ENCODE results near the gene CGNL1.

Gene CGNL1

DNA sequence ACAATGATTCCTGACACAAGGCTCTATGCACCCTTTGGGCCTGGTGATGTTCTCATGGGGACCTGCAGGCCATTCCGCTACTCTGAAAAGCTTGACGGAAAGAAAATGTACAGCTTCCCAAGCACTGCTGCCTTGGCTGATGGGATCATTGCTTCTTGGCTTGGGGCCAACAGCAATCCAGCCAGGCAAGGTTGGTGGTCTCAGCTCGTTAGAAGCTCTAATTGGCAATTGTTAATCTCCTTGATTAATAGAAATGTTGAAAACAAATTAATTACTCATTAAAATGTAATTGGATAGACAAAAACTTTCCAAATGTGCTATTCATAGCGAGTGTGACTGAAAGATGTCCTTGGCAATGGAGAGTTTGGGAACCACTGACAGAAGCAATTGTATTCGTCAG lies 199.1 kb downstream of the CGNL1 start:
- no peak for DNase-seq (ENCODE audit: low spot score)

DNA sequence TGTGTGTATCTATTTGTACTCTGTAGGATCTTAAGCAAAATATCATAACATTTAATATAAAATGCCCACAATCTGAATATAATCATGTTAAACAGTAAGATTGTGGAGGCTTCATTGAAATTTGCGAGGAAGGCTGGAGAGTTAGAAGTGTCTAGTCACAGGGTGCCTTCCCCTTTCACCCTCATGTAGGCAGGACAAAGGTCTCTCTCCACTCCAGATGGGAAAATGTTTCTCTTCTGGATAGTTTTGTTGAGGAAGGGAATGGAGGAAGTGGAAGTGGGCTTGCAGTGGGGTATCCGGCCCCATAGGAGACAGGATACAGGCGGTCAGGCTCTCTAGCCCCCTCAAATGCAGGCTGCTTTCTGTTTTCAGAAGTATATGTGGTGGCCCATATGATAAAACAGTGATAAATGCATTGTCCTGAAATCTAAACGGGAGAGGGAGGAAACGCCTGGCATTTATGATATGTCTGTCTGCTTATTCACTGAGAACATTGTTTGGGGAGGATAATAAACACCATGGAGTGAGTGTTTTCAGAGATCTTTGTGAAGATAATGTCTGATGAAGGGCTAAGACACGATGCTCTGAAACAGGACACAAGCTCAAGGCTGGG lies 202.1 kb downstream of the CGNL1 start:
- DNase-seq (ENCODE audit: low spot score): no peak

DNA sequence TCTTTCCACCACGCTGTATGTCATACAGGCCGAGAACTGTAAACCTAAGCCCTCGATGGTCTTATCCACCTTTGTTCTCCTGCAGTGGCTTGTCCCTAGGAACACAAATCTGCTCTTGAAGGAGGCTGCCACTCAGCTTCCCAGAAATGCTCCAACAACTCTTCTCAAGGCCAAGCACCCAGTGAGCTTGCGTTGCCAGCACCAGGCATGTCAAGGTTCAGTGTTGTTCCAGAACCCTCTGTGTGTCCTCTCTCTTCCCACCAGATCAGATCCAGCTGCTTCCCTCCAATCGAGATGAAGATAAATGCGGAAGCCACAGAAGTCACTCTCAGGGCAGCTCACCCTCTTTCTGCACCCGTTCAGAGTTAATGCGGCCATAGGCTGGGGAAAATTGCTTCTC lies 204.1 kb downstream of the CGNL1 start:
- no peak for DNase-seq (ENCODE audit: low spot score)

DNA sequence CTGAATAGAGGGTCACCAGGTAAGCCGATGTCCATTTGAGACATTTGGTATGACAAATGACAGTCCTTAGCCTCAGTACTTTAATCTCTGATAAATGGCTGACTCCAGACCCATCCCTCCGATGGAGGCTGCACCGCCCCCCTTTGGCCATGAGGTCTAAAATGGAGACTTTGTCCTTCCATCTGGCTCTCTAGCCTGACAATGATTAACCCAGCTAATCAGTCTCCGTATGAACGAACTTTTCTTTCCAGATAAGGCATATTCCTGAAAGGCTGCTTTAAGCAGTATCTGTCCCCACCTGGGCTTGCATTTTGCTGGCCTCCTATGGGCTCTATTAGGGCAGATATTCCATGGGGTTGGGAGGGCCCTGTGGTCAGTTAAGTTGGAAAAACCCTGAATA lies 204.6 kb downstream of the CGNL1 start:
- DNase-seq (ENCODE audit: low spot score): no peak

DNA sequence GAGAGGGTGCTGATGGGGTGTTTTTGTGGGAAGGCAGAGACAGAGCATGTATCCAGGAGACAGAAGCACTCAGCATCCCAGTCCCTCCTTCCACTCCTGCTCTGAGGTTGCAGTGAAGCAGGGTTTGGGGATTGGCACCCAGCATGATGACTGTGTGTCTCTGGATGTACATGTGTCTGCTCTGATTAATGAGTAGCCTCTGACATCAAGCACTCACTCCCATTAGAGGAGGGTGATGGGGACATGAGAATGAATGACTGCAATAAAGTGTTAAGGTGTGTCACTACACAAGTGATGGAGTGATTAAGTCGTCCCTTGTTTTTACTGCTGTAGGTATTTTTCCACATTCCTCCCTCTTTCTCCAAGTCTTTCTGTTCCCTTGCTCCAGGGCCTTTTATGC lies 205.8 kb downstream of the CGNL1 start:
- no peak for DNase-seq (ENCODE audit: low spot score)

DNA sequence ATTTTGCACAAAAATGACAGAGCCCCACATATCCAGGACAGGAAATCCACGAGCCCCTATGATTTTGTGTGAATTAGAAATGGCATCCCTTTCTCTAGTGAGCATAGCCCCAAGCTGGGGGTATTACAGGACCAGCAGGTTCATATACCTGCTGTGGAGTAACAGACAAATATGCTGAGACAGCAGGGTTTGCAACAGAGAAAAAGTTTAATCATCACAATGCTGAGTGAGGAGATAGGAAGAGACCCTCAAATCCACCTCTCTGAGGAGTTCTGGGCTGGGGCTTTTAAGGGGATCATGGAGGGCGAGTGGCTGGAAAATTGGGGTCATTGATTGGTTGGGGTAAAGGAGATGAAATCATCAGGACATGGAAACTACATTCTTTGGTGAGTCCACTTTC lies 207.0 kb downstream of the CGNL1 start:
- DNase-seq (ENCODE audit: low spot score): no peak

DNA sequence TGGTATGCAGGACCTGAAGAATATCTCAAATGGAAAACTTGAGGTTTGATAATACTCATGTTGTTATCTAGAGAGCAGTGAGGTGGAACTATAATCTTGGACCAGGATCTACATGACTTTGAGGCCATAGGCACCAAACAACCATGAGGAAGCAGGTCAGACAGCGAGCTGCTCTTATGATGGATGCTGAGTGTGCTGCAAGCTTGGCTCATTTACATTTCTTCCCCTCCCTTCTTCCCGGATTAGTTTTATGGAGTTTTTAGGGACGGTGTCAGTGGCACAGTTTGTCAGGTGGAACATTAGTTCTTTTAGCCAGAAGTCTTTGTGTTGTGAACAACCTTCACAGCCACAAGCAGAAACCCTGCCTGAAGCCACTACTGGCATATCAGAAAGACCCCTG lies 207.4 kb downstream of the CGNL1 start:
- no peak for DNase-seq (ENCODE audit: low spot score)

DNA sequence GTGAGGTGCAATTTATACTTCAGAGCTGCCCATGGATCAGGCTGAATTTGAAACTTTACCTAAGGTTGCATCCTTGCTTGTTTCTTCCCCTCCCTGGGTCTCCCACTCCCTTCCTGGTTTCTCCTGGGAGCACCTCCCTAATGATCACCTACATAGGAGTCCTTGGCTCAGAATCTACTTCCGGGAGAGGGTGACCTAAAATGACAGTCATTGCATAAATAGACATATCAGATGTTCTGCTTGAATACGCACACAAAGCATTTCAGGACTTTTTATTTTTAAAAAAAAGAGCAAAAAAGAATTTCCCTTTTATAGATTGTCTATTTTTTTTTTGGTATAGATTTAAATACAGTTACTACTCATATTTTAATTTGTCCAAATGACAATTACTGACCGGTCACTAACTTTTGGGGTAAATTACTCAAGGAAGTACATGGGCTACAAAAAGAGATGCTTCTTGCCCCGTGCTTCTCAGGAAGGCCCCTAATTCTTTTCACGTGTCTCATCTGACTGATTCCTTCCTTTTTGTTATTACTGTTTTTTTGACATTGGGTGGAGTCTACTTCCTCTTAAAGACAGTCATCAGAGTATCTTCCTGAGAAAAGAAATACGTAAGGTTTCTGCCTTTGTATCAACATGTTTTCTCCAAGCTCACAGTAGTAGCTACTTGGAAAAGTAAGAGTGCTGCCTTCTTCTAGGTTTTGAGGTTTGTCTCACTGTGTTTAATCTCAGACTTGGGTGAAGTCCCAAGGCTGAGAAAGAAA lies 210.5 kb downstream of the CGNL1 start:
- DNase-seq (ENCODE audit: low spot score): no peak

DNA sequence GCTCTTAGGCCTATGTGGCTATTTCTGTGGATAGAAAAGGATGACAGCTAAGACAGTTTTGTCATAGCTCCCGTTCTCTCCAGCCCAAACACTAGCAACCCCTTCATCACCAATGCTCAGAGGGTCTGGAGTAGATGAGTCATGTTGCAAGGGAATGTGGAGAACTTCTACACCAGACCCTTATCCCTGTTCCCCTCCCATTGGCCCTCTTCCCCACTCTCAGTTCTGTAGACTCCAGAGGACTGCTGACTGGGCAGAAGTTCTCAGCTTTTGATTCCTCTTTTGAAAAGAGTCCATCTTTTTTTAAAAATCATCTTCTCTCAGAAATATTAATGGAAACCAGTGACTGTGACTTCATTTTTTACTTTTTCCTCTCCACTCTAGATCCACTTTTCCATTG lies 213.0 kb downstream of the CGNL1 start:
- DNase-seq (ENCODE audit: low spot score): no peak

DNA sequence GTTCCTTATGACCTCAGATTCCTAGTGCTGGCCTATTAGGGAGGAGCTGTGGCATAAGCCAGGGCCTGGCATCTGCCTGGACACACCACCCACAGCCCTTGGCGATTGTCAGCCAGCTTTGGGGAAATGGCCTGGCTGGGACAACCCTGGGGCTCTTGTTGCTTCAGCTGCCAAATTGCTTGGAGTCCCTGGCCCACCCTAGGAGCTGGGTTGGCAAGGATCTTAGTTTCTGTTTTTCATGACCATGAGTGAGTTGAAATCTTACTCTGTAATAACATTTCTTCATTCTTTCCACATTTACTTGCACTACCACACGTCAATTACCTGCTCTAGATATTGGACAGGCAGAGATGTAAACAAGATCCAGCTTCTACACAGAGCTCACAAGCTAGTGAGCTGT lies 213.4 kb downstream of the CGNL1 start:
- DNase-seq (ENCODE audit: low spot score): no peak

DNA sequence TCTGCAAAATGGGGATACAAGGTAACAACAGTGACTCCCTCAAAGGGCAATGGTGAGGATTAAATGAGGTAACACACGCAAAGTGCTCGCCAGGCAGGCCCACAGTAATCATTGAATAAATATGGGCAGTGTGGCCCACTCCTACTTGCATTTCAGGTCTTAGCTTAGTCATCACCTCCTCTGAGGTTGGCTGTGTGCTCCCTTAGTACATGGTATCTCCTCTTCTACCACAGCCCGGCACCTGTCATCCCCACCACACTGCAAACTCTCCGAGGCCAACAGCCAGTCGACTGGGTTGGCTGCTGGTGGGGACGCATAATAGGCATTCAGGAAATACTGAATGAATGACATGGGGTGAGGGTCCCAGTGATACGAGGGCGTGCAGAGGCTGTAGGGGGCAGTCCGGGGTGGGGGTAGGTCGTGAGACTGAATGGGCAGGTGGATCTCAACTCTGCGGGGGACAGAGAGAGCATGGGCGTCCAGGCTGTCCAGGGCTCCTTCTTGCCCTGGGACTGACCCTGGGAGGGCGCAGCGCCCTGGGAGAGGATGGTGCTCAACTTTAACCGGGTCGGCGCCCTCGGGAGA lies 215.0 kb downstream of the CGNL1 start:
- no peak for DNase-seq (ENCODE audit: low spot score)

DNA sequence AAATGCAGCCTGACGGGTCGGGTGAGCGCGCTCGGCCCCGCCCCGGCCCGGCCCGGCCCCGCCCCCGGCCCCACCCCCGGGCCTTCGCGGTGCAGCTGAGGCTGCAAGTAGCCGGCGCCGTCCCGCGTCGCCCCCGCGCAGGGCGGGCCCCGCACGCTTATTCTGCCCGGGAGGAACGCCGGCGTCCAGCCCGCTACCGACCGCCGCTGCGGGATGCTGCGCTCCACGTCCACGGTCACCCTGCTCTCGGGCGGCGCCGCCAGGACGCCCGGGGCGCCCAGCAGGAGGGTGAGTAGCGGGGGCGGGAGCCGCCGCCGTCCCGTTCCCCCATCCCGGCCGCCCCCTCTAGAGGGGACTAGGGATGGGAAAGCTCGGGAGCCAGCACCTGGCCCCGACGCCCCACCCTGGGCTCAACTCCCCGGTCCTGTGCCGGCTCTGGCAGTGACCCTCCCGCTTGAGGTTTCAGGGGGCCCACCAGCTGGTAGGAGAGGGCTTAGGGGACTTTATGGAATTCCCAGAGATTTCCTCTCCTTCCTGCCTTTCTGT lies 215.6 kb downstream of the CGNL1 start, which contains the start of gene MYZAP:
Gene MYZAP, plus strand, starts transcription at position 83 of the 546 bp plus-strand sequence. Its CDS starts 131 bp downstream, at position 214.
- peak; percentile 3 for DNase-seq (ENCODE audit: low spot score)

DNA sequence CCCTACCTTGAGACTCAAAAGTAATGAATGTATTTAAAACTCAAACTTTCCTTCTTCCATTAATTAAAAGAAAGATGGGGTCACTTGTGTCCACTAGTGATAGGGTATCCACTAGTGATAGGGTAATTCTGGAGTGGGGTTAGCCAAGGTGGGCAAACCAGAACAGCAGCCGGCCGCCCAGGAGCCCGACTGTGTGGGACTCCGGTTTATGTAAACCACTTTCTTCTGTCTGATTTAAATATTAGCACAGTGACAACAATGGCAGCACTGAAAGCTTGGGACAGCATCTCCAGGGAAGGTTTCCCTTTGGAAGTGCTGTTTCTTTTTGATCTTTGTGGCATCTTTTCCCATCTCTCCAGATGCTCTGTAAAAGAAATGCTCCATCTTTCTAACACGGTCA lies 216.1 kb downstream of the CGNL1 start:
- no peak for DNase-seq (ENCODE audit: low spot score)

DNA sequence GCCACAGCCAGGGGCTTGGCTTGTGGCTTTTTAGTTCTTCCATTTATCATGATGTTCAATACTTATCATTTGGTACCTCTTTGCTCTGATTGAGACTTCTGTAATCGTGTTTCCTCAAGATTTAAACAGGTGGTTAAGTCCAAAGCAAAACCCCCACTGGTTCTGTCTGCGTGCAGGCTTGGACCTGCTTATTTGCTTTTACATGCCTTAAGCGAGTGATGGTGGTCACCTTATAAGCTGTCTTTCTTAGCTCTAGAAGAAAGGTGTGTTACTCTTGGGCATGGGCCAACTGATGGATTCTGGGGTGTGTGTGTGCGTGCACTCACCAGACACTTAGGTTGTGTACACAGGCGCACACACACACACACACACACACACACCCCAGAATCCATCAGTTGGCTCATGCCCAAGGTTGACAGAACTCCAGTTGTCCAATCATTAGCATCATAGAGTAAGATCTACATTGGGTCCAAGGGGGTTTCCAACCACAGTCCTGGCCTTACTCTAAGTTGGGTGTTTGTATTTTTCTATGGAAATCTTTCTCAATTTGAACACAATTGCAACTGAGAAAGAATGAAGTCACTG lies 216.6 kb downstream of the CGNL1 start:
- no peak for DNase-seq (ENCODE audit: low spot score)

DNA sequence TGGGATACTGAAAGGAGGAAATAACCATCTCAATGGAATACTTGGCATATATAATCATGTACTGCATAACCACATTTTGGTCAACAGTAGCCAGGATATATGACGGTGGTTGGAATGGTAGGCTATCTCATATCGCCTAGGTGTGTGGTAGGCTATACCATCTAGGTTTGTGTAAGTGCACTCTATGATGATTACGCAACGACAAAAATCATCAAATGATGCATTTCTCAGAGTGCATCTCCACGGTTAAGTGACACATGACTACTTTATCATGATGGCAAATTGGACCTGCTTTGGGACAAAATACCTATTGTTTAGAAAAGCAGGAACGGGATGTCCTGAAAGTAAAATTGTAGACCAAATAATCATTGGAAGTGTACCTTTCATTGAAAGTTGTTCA lies 218.2 kb downstream of the CGNL1 start:
- no peak for DNase-seq (ENCODE audit: low spot score)

DNA sequence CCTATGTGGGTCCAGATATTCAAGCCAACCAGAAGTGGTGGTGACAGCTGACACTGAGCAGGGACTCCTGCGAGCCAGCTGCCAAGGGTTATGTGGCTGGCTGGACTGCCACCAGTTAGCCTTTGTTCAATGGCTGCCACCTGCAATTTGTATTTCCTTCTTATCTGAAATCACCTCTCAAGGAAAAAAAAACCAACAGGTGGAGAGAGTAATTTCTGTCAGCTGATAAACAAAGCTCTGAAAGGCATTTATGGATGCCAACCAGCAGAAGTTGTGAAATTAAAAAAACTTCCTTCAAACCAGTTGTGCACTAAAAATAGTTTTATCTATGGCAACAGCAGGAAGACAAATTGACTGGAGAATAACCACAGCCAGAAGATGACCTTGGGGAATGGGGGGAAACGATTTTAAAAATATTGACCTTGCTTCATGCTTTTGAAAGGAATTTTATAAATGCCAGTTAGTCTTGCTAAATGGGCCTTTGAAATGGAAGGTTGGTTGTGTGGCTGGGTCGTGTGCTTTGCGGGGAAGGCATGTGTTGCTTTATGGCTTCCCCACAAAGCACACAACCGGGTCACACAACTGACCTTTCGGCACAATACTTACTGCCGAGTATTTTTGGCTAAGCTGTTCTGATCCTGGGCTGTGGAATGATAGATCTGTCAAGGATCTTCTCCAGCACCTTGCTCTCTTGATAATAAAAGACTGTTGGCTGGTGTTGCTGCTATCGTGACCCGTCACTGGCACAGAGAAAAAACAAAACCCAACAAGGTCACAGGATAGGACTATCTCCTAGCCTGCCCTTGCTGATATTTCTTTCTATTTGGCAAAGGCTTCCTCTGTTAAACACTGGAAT lies 218.9 kb downstream of the CGNL1 start:
- no peak for DNase-seq (ENCODE audit: low spot score)

DNA sequence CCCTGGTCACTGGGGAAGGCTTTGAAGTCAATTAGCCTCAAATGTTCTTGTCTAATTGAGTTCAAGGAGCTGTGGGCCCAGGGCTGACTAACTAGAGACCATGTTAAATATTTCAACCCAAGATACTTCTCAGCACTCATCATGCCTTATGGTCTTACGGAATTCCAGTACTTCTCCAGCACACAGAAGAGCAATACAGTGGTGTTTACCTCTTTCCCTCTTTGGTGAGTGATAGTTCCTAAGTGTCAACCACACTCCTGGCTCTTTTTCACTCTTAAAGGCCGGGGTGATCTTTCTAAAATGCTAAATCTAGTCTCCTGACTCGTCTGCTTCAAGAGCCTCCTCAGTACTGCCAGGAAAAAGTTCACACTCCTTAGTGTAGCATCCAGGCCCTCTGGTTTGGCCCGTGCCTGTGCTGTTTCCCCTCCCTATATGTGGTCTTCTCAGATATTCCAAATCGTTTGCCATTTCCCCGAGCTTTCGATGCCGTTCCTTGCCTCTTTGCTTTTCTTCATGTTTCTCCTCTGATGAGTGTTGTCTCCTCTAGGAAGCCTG lies 220.1 kb downstream of the CGNL1 start:
- DNase-seq (ENCODE audit: low spot score): no peak

DNA sequence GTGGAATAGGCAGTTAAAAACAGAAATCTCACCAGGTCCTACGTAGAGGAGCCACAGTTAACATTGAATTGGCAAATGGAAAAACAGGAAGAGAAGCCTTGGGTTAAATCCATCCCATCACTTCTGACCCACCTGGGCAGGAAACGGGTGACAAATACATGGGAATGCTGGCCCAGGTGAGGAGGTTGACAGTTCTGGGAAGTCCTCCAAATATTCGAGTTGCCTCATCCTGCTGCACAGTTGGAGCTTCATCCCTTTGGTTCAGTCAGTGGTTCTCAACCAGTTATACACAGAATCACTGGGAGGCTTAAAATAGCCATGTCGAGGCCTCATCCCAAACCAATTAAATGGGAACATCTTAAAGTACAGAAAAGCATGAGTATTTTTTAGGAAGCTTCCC lies 220.7 kb downstream of the CGNL1 start:
- DNase-seq (ENCODE audit: low spot score): no peak

DNA sequence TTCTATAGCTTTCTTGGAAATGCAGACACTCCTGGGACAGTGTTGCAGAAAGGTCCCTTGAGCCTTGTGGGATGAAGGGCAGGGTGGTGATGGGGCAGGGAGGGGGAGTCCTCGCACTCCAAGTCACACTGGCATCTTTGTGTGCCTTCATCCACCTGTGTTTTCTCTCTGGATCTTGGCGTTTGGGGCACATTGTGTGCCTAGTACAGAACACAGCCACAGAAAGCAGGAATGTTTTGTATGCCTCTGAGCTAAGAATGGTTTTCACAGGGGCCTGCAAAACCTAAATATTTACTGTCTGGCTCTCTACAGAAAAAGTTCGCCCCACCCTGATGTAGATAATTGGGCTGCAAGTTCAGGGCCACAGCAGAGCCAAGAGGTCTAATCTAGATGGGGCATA lies 221.1 kb downstream of the CGNL1 start:
- DNase-seq (ENCODE audit: low spot score): no peak

DNA sequence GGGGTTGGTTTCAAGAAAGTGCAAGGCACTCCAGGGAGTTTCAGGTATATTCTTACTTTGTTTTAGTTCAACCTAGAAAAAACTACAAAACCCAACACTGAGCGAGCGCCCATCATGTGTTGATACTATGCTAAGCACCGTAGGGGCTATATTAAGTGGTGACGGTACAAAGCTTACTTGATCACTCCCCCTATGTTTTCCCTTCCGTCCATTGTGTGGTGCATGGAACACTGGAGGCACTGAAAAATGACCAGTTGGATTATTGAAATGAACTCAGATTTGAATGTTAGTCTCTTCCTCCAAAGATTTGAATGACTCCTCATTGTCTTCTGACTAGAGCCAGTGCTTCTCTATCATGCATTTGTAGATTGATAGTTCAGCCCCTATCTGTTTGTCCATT lies 222.0 kb downstream of the CGNL1 start:
- DNase-seq (ENCODE audit: low spot score): no peak

DNA sequence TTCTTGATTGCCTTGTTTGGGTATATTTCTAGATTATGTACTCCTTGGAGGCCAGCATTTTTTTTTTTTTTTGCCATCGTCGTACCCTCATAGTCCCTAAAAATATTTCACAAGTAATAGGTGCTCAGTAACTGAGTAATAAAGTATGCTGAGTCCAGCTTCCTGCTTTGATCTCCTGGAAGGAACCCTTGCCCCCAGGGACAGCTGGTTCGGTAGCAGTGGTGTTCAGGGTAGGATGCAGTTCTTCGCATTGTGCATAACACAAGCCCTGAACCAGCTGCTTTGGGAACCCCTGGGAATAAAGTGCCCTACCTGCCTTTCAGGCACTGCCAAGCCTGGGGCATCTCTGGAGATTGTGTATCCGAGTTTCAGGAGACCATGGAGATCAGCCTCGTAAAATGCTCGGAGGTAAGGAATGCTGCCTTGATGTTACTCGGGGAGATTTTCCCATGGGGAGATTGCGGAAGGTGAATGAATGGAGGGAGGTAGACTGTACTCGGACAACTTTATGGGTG lies 223.0 kb downstream of the CGNL1 start:
- no peak for DNase-seq (ENCODE audit: low spot score)
